Liver (tissue), 9 donors: ENCODE measurements around the gene MSI2. TPM values are rescaled to one million over a fixed set of nuclear protein-coding genes. Genes with fewer than 3 reads are reported as not detected.

Experiments
- DNase-seq: peaks from one replicate; pipeline ENCODE4 v3.0.0-alpha.2; 2017; ENCODE audit warnings: low spot score
- H3K27ac ChIP-seq, 2 donors: one replicate each; pipeline ENCODE4 v1.7.0; 2013; ENCODE audit warnings: inconsistent platforms in 2 of 2, low read length in 2 of 2, control low read depth in 1 of 2, low read depth in 1 of 2, mild to moderate bottlenecking in 1 of 2
- H3K27me3 ChIP-seq, 4 donors: one replicate each; pipeline versions ENCODE4 v1.6.1 to v1.7.0; 2013; ENCODE audit warnings: low read length in 3 of 4, inconsistent platforms in 1 of 4, mild to moderate bottlenecking in 1 of 4, moderate library complexity in 1 of 4; ENCODE audit not compliant: control insufficient read depth in 4 of 4, insufficient read depth in 4 of 4
- H3K36me3 ChIP-seq, 4 donors: one replicate each; pipeline versions ENCODE4 v1.6.1 to v1.7.0; 2013; ENCODE audit warnings: low read length in 3 of 4, mild to moderate bottlenecking in 3 of 4, low read depth in 1 of 4, moderate library complexity in 1 of 4; ENCODE audit not compliant: control insufficient read depth in 4 of 4, insufficient read depth in 3 of 4
- H3K4me1 ChIP-seq, 4 donors: one replicate each; pipeline versions ENCODE4 v1.6.1 to v1.7.0; 2013; ENCODE audit warnings: low read length in 3 of 4, mild to moderate bottlenecking in 3 of 4, moderate library complexity in 1 of 4; ENCODE audit not compliant: control insufficient read depth in 4 of 4, insufficient read depth in 4 of 4
- H3K4me3 ChIP-seq, 3 donors: one replicate each; pipeline versions ENCODE4 v1.6.1 to v1.7.0; 2013; ENCODE audit warnings: low read length in 3 of 3, control low read depth in 1 of 3, low read depth in 1 of 3, mild to moderate bottlenecking in 1 of 3
- H3K9ac ChIP-seq, 2 donors: one replicate each; pipeline ENCODE4 v1.7.0; 2013; ENCODE audit warnings: low read length in 2 of 2, mild to moderate bottlenecking in 2 of 2, moderate library complexity in 2 of 2, control low read depth in 1 of 2, low read depth in 1 of 2
- H3K9me3 ChIP-seq, 4 donors: one replicate each; pipeline versions ENCODE4 v1.6.1 to v1.7.0; 2013; ENCODE audit warnings: low read length in 3 of 4; ENCODE audit not compliant: control insufficient read depth in 4 of 4
- ATF3 ChIP-seq: IDR thresholded peaks from 2 replicates; pipeline ENCODE4 v1.6.1; 2016; ENCODE audit warnings: antibody characterized with exemption
- CTCF ChIP-seq: fragments of 150-350 bp; IDR thresholded peaks from 2 replicates; pipeline ENCODE4 v1.5.1; 2017; ENCODE audit warnings: improper control_type of control experiment, low read depth, low read length; ENCODE audit not compliant: missing input control
- EGR1 ChIP-seq, 2 donors: IDR thresholded peaks; 2 replicates each; pipeline ENCODE4 v1.6.1; 2016 to 2018; ENCODE audit warnings: antibody characterized with exemption in 2 of 2, low read depth in 2 of 2
- FOXA1 ChIP-seq: IDR thresholded peaks from 2 replicates; pipeline ENCODE4 v1.6.1; 2016; ENCODE audit warnings: antibody characterized with exemption
- FOXA2 ChIP-seq: IDR thresholded peaks from 2 replicates; pipeline ENCODE4 v1.6.1; 2016; ENCODE audit warnings: antibody characterized with exemption
- HNF4A ChIP-seq, 2 donors: conservative IDR thresholded peaks; 2 replicates each; pipeline ENCODE4 v1.6.1; 2016; ENCODE audit warnings: antibody characterized with exemption in 2 of 2, mild to moderate bottlenecking in 2 of 2
- JUND ChIP-seq, 2 donors: IDR thresholded peaks; 2 replicates each; pipeline ENCODE4 v1.6.1; 2016; ENCODE audit warnings: antibody characterized with exemption in 2 of 2
- MAX ChIP-seq: IDR thresholded peaks from 2 replicates; pipeline ENCODE4 v1.6.1; 2016; ENCODE audit warnings: antibody characterized with exemption
- NR2F2 ChIP-seq: IDR thresholded peaks from 2 replicates; pipeline ENCODE4 v1.6.1; 2016; ENCODE audit warnings: antibody characterized with exemption
- RAD21 ChIP-seq, 2 donors: IDR thresholded peaks; 2 replicates each; pipeline ENCODE4 v1.6.1; 2016; ENCODE audit warnings: antibody characterized with exemption in 2 of 2, mild to moderate bottlenecking in 2 of 2
- REST ChIP-seq: IDR thresholded peaks from 2 replicates; pipeline ENCODE4 v1.6.1; 2016; ENCODE audit warnings: antibody characterized with exemption, mild to moderate bottlenecking
- RXRA ChIP-seq, 2 donors: IDR thresholded peaks; 2 replicates each; pipeline ENCODE4 v1.6.1; 2017 to 2018; ENCODE audit warnings: antibody characterized with exemption in 2 of 2, mild to moderate bottlenecking in 1 of 2
- SP1 ChIP-seq: IDR thresholded peaks from 2 replicates; pipeline ENCODE4 v1.6.1; 2018; ENCODE audit warnings: antibody characterized with exemption, mild to moderate bottlenecking
- TAF1 ChIP-seq: conservative IDR thresholded peaks from 2 replicates; pipeline ENCODE4 v1.6.1; 2016; ENCODE audit warnings: antibody characterized with exemption, mild to moderate bottlenecking
- YY1 ChIP-seq: IDR thresholded peaks from 2 replicates; pipeline ENCODE4 v1.6.1; 2016; ENCODE audit warnings: antibody characterized with exemption, mild to moderate bottlenecking
- whole genome bisulfite sequencing: extraction: QIAGEN DNeasy Blood & Tissue Kit; methylation state at CpG from one replicate; pipeline ENCODE4 v1.1.7; 2013; 5-methylcytosine and 5-hydroxymethylcytosine counted together
- polyA plus RNA-seq, 2 donors: library from polyadenylated mRNA; stranded (reverse) in 1 of 2; unstranded in 1 of 2; fragments of 200-250 nt in 1 of 2; fragments of >200 nt in 1 of 2; fragmentation: Nextera tagmentation in 1 of 2; extraction: Ambion mirVana in 1 of 2; gene quantifications; one replicate each; pipeline versions ENCODE4 v1.2.1 to v1.2.3, GENCODE V29; 2013 to 2015
- total RNA-seq, 2 donors: library from RNA; depleted of rRNA; stranded (reverse); fragments of >200 nt; gene quantifications; one replicate each; pipeline ENCODE4 v1.2.3, GENCODE V29; 2014
- TF ChIP-seq, protein P1 (sequence below): IDR thresholded peaks from 2 replicates; pipeline ENCODE4 v1.6.1; 2016; ENCODE audit warnings: antibody characterized with exemption
- donor health status: healthy.
- donor health status: healthy.
- donor health status: healthy.
- donor health status: healthy.
- donor health status: healthy.

Gene MSI2
- total and polyA plus RNA-seq, 4 donors: 5.7 to 15.6 (median 9.2) TPM

- Histone ChIP-seq H3K9me3 (peaks cover 0 to 8% (median 5%) of the 10 kb centered on the region in 4 donors), H3K27ac (no peak overlapping the region), H3K9ac (no peak overlapping the region), H3K36me3 (no peaks in the 10 kb centered on the region), H3K4me3 (no peak overlapping the region), H3K27me3 (peaks cover 0 to 14% (median 0%) of the 10 kb centered on the region in 4 donors), H3K4me1 (peaks cover 8 to 24% (median 22%) of the 10 kb centered on the region in 4 donors)
- TF ChIP-seq NR2F2 (no peak), TAF1 (no peak), REST (no peak), RAD21 (IDR thresholded peaks at IDR 0.05) (no peak), CTCF (no peak), EGR1 (IDR thresholded peaks at IDR 0.05; ENCODE audit: low read depth in 2 of 2) (no peak), JUND (IDR thresholded peaks at IDR 0.05) (no peak), YY1 (no peak), HNF4A (conservative IDR thresholded peaks at IDR 0.05) (no peak), RXRA (IDR thresholded peaks at IDR 0.05) (no peak), SP1 (no peak), MAX (no peak), ATF3 (no peak), FOXA1 (no peak), FOXA2 (no peak)
- TF ChIP-seq, protein P1, sequence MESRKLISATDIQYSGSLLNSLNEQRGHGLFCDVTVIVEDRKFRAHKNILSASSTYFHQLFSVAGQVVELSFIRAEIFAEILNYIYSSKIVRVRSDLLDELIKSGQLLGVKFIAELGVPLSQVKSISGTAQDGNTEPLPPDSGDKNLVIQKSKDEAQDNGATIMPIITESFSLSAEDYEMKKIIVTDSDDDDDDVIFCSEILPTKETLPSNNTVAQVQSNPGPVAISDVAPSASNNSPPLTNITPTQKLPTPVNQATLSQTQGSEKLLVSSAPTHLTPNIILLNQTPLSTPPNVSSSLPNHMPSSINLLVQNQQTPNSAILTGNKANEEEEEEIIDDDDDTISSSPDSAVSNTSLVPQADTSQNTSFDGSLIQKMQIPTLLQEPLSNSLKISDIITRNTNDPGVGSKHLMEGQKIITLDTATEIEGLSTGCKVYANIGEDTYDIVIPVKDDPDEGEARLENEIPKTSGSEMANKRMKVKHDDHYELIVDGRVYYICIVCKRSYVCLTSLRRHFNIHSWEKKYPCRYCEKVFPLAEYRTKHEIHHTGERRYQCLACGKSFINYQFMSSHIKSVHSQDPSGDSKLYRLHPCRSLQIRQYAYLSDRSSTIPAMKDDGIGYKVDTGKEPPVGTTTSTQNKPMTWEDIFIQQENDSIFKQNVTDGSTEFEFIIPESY: no peak
- no peak for DNase-seq
- WGBS: 53% methylated on average over 2 of the region's 2 CpGs
These were observed 113.2 kb downstream of the MSI2 start for GRCh38 chr17:57369509-57369945.

GRCh38 chr17:57370037-57370581 lies 113.8 kb downstream of the MSI2 start:
- H3K27me3 ChIP-seq: peaks cover 0 to 12% (median 0%) of the 10 kb centered on the region in 4 donors
- 71% methylated on average over 6 of the region's 6 CpGs for WGBS
- no peaks in the 10 kb centered on the region for H3K36me3 ChIP-seq
- H3K9ac ChIP-seq: no peak overlapping the region
- H3K4me3 ChIP-seq: no peak overlapping the region
- peaks cover 0 to 8% (median 5%) of the 10 kb centered on the region in 4 donors for H3K9me3 ChIP-seq
- TF ChIP-seq NR2F2 (peak; percentile 19), SP1 (no peak)
- no peak overlapping the region for H3K27ac ChIP-seq
- DNase-seq: no peak
- H3K4me1 ChIP-seq: peaks cover 8 to 24% (median 21%) of the 10 kb centered on the region in 4 donors
